CD14-positive monocyte (primary cell): ENCODE results near the gene SLC35B3. TPM values are rescaled to one million over a fixed set of nuclear protein-coding genes. Genes with fewer than 3 reads are reported as not detected.

Source experiments
- DNase-seq, 3 donors: peaks; one replicate each; pipeline ENCODE4 v3.0.0-alpha.2; 2011 to 2022
- H2AFZ ChIP-seq: 2 replicates; pipeline ENCODE4 v1.6.0; 2012; ENCODE audit warnings: mild to moderate bottlenecking, low read depth, low read length, inconsistent platforms; ENCODE audit not compliant: insufficient read depth, poor library complexity, severe bottlenecking
- H3K27ac ChIP-seq, 2 donors: 1 replicate in 1 of 2; 2 replicates in 1 of 2; pipeline ENCODE4 v1.5.1; 2012 to 2013; ENCODE audit warnings: low read length in 2 of 2, control low read depth in 1 of 2, inconsistent platforms in 1 of 2, low read depth in 1 of 2, mild to moderate bottlenecking in 1 of 2
- H3K27me3 ChIP-seq, 2 donors: one replicate each; pipeline versions ENCODE4 v1.6.0 to v1.6.1; 2011 to 2013; ENCODE audit warnings: low read length in 2 of 2; ENCODE audit not compliant: control insufficient read depth in 2 of 2, insufficient read depth in 2 of 2
- H3K36me3 ChIP-seq, 2 donors: replicated peaks in 1 of 2; 1 replicate in 1 of 2; 2 replicates in 1 of 2; pipeline versions ENCODE4 v1.5.1 to v1.6.1; 2012 to 2013; ENCODE audit warnings: low read length in 2 of 2, control low read depth in 1 of 2, inconsistent platforms in 1 of 2, mild to moderate bottlenecking in 1 of 2; ENCODE audit not compliant: insufficient read depth in 2 of 2, control insufficient read depth in 1 of 2
- H3K4me1 ChIP-seq, 2 donors: 1 replicate in 1 of 2; 2 replicates in 1 of 2; pipeline versions ENCODE4 v1.5.1 to v1.6.1; 2012 to 2013; ENCODE audit warnings: low read length in 2 of 2, control low read depth in 1 of 2, inconsistent platforms in 1 of 2, mild to moderate bottlenecking in 1 of 2, moderate library complexity in 1 of 2; ENCODE audit not compliant: insufficient read depth in 2 of 2, control insufficient read depth in 1 of 2
- H3K4me2 ChIP-seq: replicated peaks from 2 replicates; pipeline ENCODE3; 2012; ENCODE audit warnings: low read length, moderate library complexity, mild to moderate bottlenecking; ENCODE audit not compliant: poor library complexity, severe bottlenecking; ENCODE audit errors: extremely low read depth
- H3K4me3 ChIP-seq, 3 experiments: fragments of 200-600 bp in 1 of 3; sonication (generic) in 1 of 3; replicated peaks in 1 of 3; 1 replicate in 2 of 3; 2 replicates in 1 of 3; pipeline ENCODE4 v1.5.1; 2011 to 2013; ENCODE audit warnings: low read length in 3 of 3, mild to moderate bottlenecking in 3 of 3, control low read depth in 2 of 3, low read depth in 2 of 3, inconsistent platforms in 1 of 3, moderate library complexity in 1 of 3
- H3K79me2 ChIP-seq: 2 replicates; pipeline ENCODE4 v1.6.0; 2012; ENCODE audit warnings: mild to moderate bottlenecking, control low read depth, inconsistent platforms, low read length, moderate library complexity; ENCODE audit not compliant: insufficient read depth
- H3K9ac ChIP-seq: 2 replicates; pipeline ENCODE4 v1.6.0; 2017; ENCODE audit warnings: low read length, mild to moderate bottlenecking; ENCODE audit not compliant: insufficient read depth, poor library complexity, severe bottlenecking
- H3K9me3 ChIP-seq, 2 donors: replicated peaks in 1 of 2; 1 replicate in 1 of 2; 2 replicates in 1 of 2; pipeline versions ENCODE4 v1.5.1 to v1.6.1; 2012 to 2013; ENCODE audit warnings: low read length in 2 of 2, control low read depth in 1 of 2; ENCODE audit not compliant: control insufficient read depth in 1 of 2, insufficient read depth in 1 of 2
- H4K20me1 ChIP-seq: 2 replicates; pipeline ENCODE4 v1.6.0; 2012; ENCODE audit warnings: mild to moderate bottlenecking, low read length, control low read depth, moderate library complexity; ENCODE audit not compliant: insufficient read depth
- H3K27ac Mint-ChIP-seq, 7 donors: one replicate each; pipeline ENCODE4 v1.8.0; 2020; ENCODE audit warnings: mild to moderate bottlenecking in 7 of 7, mixed read lengths in 7 of 7, moderate library complexity in 6 of 7, inconsistent platforms in 2 of 7
- H3K27me3 Mint-ChIP-seq, 3 donors: one replicate each; pipeline ENCODE4 v1.8.0; 2021 to 2022; ENCODE audit warnings: low read depth in 3 of 3, mild to moderate bottlenecking in 3 of 3, mixed read lengths in 3 of 3, moderate library complexity in 3 of 3, inconsistent platforms in 1 of 3
- H3K36me3 Mint-ChIP-seq, 2 donors: one replicate each; pipeline ENCODE4 v1.8.0; 2020; ENCODE audit warnings: mixed read lengths in 2 of 2, inconsistent platforms in 1 of 2, mild to moderate bottlenecking in 1 of 2
- H3K4me1 Mint-ChIP-seq: one replicate; pipeline ENCODE4 v1.8.0; 2020; ENCODE audit warnings: mild to moderate bottlenecking, mixed read lengths
- H3K4me3 Mint-ChIP-seq, 2 donors: one replicate each; pipeline ENCODE4 v1.8.0; 2020; ENCODE audit warnings: mild to moderate bottlenecking in 2 of 2, mixed read lengths in 2 of 2, moderate library complexity in 1 of 2
- H3K9me3 Mint-ChIP-seq, 7 donors: one replicate each; pipeline ENCODE4 v1.8.0; 2020 to 2022; ENCODE audit warnings: mixed read lengths in 7 of 7, mild to moderate bottlenecking in 6 of 7, moderate library complexity in 6 of 7, inconsistent platforms in 2 of 7
- CTCF ChIP-seq: fragments of 200-600 bp; IDR thresholded peaks from one replicate; pipeline ENCODE4 v1.8.0; 2022; ENCODE audit warnings: antibody characterized with exemption, mild to moderate bottlenecking
- WGBS: methylation state at CpG from one replicate; pipeline ENCODE4 v1.1.5; 2013; ENCODE audit warnings: missing lambda C conversion rate; ENCODE audit not compliant: insufficient coverage; 5-methylcytosine and 5-hydroxymethylcytosine counted together
- intact Hi-C, 2 donors: fragments of 100-400 bp; cut with micrococcal nuclease; formaldehyde crosslinking; loops; one replicate each; pipeline versions ENCODE4 v1.15.0 to v1.15.1; 2023
- polyA plus RNA-seq, 3 donors: library from polyadenylated mRNA; depleted of rRNA in 1 of 3; unstranded in 2 of 3; stranded (reverse) in 1 of 3; fragments of 300-500 nt in 2 of 3; fragments of >200 nt in 1 of 3; fragmentation: Illumina TruSeq in 2 of 3; gene quantifications; 1 replicate in 2 of 3; 2 replicates in 1 of 3; pipeline ENCODE4 v1.2.3, GENCODE V29; 2012 to 2021

Gene SLC35B3
- polyA plus RNA-seq, 3 donors: 7.9 to 14.0 (median 9.3) TPM

GRCh38 chr6:8481727-8482126, 46.4 kb upstream of the SLC35B3 start:
- Histone ChIP-seq H3K36me3 (no peaks in the 10 kb centered on the region), H3K27ac (no peak overlapping the region), H3K4me2 (no peak overlapping the region), H4K20me1 (no peaks in the 10 kb centered on the region), H3K9ac (no peak overlapping the region), H2AFZ (no peak overlapping the region), H3K27me3 (no peaks in the 10 kb centered on the region), H3K4me1 (no peaks in the 10 kb centered on the region), H3K79me2 (no peaks in the 10 kb centered on the region), H3K9me3 (peaks cover 0 to 6% of the 10 kb centered on the region in 2 donors), H3K4me3 (no peak overlapping the region)
- TF ChIP-seq CTCF: no peak
- Mint-ChIP-seq H3K36me3 (no peaks in the 10 kb centered on the region), H3K27me3 (peaks cover 0 to 1% (median 1%) of the 10 kb centered on the region in 3 donors), H3K4me1 (no peaks in the 10 kb centered on the region), H3K9me3 (peaks cover 0 to 3% (median 0%) of the 10 kb centered on the region in 7 donors), H3K27ac (no peak overlapping the region), H3K4me3 (no peak overlapping the region)
- intact Hi-C loops: no loop called here
- DNase-seq: no peak
- 75% methylated on average over 1 of the region's 2 CpGs for WGBS

GRCh38 chr6:8478418-8478817, 43.1 kb upstream of the SLC35B3 start:
- Histone ChIP-seq H4K20me1 (no peaks in the 10 kb centered on the region), H3K27ac (no peak overlapping the region), H3K9me3 (peaks cover 0 to 6% of the 10 kb centered on the region in 2 donors), H3K4me1 (no peaks in the 10 kb centered on the region), H3K4me2 (no peak overlapping the region), H3K79me2 (no peaks in the 10 kb centered on the region), H3K9ac (no peak overlapping the region), H3K4me3 (no peak overlapping the region), H2AFZ (no peak overlapping the region), H3K36me3 (no peaks in the 10 kb centered on the region), H3K27me3 (no peaks in the 10 kb centered on the region)
- Mint-ChIP-seq H3K36me3 (no peaks in the 10 kb centered on the region), H3K27me3 (peaks cover 0 to 1% (median 0%) of the 10 kb centered on the region in 3 donors), H3K4me1 (no peaks in the 10 kb centered on the region), H3K9me3 (peaks cover under 1 to 7% (median 2%) of the 10 kb centered on the region in 7 donors), H3K4me3 (no peak overlapping the region), H3K27ac (no peak overlapping the region)
- intact Hi-C loops: no loop called here
- no peak for TF ChIP-seq CTCF
- no CpG with 5 or more reads among the region's 1 CpG for WGBS
- no peak for DNase-seq
